HepG2 (cell line): ENCODE data around the gene ZDHHC16. TPM values are rescaled to one million over a fixed set of nuclear protein-coding genes. Genes with fewer than 3 reads are reported as not detected.

Source experiments
- FLYWCH1 ChIP-seq: sonication (generic); formaldehyde crosslinking; IDR thresholded peaks from 2 replicates; pipeline ENCODE4 v1.8.1; 2023; ENCODE audit warnings: mild to moderate bottlenecking, missing genetic modification reagents
- FOXK1 ChIP-seq: sonication (generic); formaldehyde crosslinking; IDR thresholded peaks from 2 replicates; pipeline ENCODE4 v1.4.0; 2020; ENCODE audit warnings: low read depth, missing genetic modification reagents, borderline replicate concordance
- MED1 ChIP-seq: sonication (generic); formaldehyde crosslinking; IDR thresholded peaks from 2 replicates; pipeline ENCODE4 v1.4.0; 2020; ENCODE audit warnings: missing genetic modification reagents
- MTF2 ChIP-seq: sonication (generic); formaldehyde crosslinking; IDR thresholded peaks from 2 replicates; pipeline ENCODE4 v1.5.0; 2020; ENCODE audit warnings: missing genetic modification reagents, borderline replicate concordance
- STAT5B ChIP-seq: sonication (generic); formaldehyde crosslinking; IDR thresholded peaks from 2 replicates; pipeline ENCODE4 v1.4.0; 2020; ENCODE audit warnings: missing genetic modification reagents
- ZBTB20 ChIP-seq: sonication (generic); formaldehyde crosslinking; IDR thresholded peaks from 2 replicates; pipeline ENCODE4 v1.8.1; 2023; ENCODE audit warnings: missing genetic modification reagents, low read depth, mild to moderate bottlenecking, borderline replicate concordance
- ZFP82 ChIP-seq: sonication (generic); formaldehyde crosslinking; IDR thresholded peaks from 2 replicates; pipeline ENCODE4 v1.5.1; 2020; ENCODE audit warnings: mild to moderate bottlenecking, missing genetic modification reagents, borderline replicate concordance
- ZNF510 ChIP-seq: sonication (generic); formaldehyde crosslinking; IDR thresholded peaks from 2 replicates; pipeline ENCODE4 v1.4.0; 2020; ENCODE audit warnings: low read depth, mild to moderate bottlenecking, missing genetic modification reagents
- polyA plus RNA-seq, 8 experiments: library from polyadenylated mRNA; depleted of rRNA in 3 of 8; stranded (reverse) in 7 of 8; unstranded in 1 of 8; fragments of >200 nt; fragmentation: Illumina TruSeq in 4 of 8; extraction: Trizol in 4 of 8; gene quantifications; 2 replicates each; pipeline versions ENCODE4 v1.2.1 to v1.2.3, GENCODE V29; 2011 to 2016; ENCODE audit warnings: low read depth in 4 of 8, missing spikeins in 1 of 8, mixed read lengths in 1 of 8; ENCODE audit not compliant: insufficient read depth in 1 of 8
- total RNA-seq, 5 experiments: library from RNA; depleted of rRNA; stranded (reverse); fragments of >200 nt; fragmentation: Illumina TruSeq; extraction: Trizol; gene quantifications; 2 replicates each; pipeline ENCODE4 v1.2.3, GENCODE V29; 2016; ENCODE audit warnings: low read depth in 1 of 5
- TF ChIP-seq, protein P1 (sequence below): sonication (generic); formaldehyde crosslinking; IDR thresholded peaks from 2 replicates; pipeline ENCODE4 v1.4.0; 2020; ENCODE audit warnings: mild to moderate bottlenecking, missing genetic modification reagents
- TF ChIP-seq, protein P2 (sequence below): sonication (generic); formaldehyde crosslinking; IDR thresholded peaks from 2 replicates; pipeline ENCODE4 v1.8.0; 2022; ENCODE audit warnings: missing genetic modification reagents, mild to moderate bottlenecking, inconsistent platforms, borderline replicate concordance
- TF ChIP-seq, protein P3 (sequence below), 2 experiments: fragments of 450-650 bp in 1 of 2; sonication (generic) in 1 of 2; formaldehyde crosslinking; IDR thresholded peaks; 2 replicates each; pipeline versions ENCODE4 v1.5.0 to v1.8.0; 2020 to 2022; ENCODE audit warnings: mild to moderate bottlenecking in 1 of 2, missing genetic modification reagents in 1 of 2
- TF ChIP-seq, protein P4 (sequence below): sonication (generic); formaldehyde crosslinking; IDR thresholded peaks from 2 replicates; pipeline ENCODE4 v1.5.0; 2020; ENCODE audit warnings: mild to moderate bottlenecking, missing genetic modification reagents
- TF ChIP-seq, protein P5 (sequence below): conservative IDR thresholded peaks from 2 replicates; pipeline ENCODE4 v1.6.1; 2018; ENCODE audit warnings: missing genetic modification reagents
- TF ChIP-seq, protein P6 (sequence below): IDR thresholded peaks from 2 replicates; pipeline ENCODE4 v1.4.0; 2020; ENCODE audit warnings: mild to moderate bottlenecking, missing genetic modification reagents
- TF ChIP-seq, protein P7 (sequence below): sonication (generic); formaldehyde crosslinking; IDR thresholded peaks from 2 replicates; pipeline ENCODE4 v1.4.0; 2020; ENCODE audit warnings: missing genetic modification reagents

Gene ZDHHC16
- total and polyA plus RNA-seq, 2 of the 13 experiments (the other 11 are each of a cell fraction or from before 2014, with no cell fraction given) = 40.8 to 41.8 TPM

DNA sequence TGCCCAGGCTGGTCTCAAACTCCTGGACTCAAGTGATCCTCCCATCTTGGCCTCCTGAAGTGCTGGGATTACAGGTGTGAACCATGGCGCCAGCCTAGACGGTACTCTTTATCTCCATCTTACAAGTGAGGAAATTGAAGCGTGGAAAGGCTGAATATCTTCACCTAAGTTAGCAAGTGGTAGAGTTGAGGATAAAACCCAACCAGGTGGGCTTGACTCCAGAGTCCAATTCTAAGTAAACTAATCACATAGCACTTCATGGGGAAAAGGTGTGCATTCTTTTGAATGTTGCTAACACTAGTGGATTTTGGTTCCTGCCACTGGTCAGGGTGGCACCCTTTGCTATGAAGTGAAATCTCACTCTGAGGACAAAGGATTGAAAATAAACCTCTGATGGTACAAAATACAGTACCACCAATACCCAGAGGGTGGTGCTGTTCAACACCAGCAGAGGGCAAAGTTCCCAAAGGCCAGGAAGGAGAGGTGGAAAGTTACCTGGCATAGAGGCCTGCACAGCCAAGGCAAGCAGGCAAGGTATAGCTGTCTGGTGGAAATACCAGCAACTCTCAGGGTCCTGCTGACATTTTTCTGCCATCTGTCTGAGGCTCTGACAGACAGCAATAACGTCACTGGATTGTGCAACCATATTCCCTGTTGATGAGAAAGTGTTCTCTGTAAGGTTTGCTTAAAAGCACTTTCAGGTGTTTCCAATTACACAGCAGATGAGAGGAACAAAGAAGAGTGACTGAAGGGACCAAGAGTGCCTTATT is 17.6 kb downstream of the ZDHHC16 start (continued):
- TF ChIP-seq, protein P1, sequence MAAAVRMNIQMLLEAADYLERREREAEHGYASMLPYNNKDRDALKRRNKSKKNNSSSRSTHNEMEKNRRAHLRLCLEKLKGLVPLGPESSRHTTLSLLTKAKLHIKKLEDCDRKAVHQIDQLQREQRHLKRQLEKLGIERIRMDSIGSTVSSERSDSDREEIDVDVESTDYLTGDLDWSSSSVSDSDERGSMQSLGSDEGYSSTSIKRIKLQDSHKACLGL (CRISPR knock-in tag) = no peak
- TF ChIP-seq, protein P2, sequence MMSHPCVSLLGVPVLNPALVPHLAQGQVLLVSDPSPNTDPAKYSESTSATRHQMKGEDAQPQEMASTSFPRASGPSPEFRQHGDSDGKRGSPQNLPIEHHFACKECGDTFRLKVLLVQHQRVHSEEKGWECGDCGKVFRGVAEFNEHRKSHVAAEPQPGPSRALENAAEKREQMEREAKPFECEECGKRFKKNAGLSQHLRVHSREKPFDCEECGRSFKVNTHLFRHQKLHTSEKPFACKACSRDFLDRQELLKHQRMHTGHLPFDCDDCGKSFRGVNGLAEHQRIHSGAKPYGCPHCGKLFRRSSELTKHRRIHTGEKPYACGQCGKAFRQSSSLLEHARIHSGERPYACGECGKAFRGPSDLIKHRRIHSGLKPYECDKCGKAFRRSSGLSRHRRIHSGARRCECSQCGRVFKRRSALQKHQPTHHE = no peak
- TF ChIP-seq MTF2 (CRISPR knock-in tag) (no peak), ZNF510 (CRISPR knock-in tag) (no peak), MED1 (peak; percentile 42; the same call in 1 of the 2 replicates), FLYWCH1 (no peak), ZBTB20 (CRISPR knock-in tag) (0 out of 2 replicates have a peak, but pooled peaks have one; percentile 19), ZFP82 (CRISPR knock-in tag) (no peak), FOXK1 (CRISPR knock-in tag) (0 out of 2 replicates have a peak, but pooled peaks have one; percentile 26), STAT5B (no peak)
- TF ChIP-seq, protein P3, sequence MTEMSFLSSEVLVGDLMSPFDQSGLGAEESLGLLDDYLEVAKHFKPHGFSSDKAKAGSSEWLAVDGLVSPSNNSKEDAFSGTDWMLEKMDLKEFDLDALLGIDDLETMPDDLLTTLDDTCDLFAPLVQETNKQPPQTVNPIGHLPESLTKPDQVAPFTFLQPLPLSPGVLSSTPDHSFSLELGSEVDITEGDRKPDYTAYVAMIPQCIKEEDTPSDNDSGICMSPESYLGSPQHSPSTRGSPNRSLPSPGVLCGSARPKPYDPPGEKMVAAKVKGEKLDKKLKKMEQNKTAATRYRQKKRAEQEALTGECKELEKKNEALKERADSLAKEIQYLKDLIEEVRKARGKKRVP (CRISPR knock-in tag; IDR thresholded peaks at IDR 0.05) = peak in 1 of 2 experiments; percentile 49; a peak in 1 of 4 replicates
- TF ChIP-seq, protein P4, sequence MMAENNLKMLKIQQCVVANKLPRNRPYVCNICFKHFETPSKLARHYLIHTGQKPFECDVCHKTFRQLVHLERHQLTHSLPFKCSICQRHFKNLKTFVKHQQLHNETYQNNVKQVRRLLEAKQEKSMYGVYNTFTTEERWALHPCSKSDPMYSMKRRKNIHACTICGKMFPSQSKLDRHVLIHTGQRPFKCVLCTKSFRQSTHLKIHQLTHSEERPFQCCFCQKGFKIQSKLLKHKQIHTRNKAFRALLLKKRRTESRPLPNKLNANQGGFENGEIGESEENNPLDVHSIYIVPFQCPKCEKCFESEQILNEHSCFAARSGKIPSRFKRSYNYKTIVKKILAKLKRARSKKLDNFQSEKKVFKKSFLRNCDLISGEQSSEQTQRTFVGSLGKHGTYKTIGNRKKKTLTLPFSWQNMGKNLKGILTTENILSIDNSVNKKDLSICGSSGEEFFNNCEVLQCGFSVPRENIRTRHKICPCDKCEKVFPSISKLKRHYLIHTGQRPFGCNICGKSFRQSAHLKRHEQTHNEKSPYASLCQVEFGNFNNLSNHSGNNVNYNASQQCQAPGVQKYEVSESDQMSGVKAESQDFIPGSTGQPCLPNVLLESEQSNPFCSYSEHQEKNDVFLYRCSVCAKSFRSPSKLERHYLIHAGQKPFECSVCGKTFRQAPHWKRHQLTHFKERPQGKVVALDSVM (CRISPR knock-in tag) = no peak
- TF ChIP-seq, protein P5, sequence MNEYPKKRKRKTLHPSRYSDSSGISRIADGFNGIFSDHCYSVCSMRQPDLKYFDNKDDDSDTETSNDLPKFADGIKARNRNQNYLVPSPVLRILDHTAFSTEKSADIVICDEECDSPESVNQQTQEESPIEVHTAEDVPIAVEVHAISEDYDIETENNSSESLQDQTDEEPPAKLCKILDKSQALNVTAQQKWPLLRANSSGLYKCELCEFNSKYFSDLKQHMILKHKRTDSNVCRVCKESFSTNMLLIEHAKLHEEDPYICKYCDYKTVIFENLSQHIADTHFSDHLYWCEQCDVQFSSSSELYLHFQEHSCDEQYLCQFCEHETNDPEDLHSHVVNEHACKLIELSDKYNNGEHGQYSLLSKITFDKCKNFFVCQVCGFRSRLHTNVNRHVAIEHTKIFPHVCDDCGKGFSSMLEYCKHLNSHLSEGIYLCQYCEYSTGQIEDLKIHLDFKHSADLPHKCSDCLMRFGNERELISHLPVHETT (CRISPR knock-in tag) = no peak
- TF ChIP-seq, protein P6, sequence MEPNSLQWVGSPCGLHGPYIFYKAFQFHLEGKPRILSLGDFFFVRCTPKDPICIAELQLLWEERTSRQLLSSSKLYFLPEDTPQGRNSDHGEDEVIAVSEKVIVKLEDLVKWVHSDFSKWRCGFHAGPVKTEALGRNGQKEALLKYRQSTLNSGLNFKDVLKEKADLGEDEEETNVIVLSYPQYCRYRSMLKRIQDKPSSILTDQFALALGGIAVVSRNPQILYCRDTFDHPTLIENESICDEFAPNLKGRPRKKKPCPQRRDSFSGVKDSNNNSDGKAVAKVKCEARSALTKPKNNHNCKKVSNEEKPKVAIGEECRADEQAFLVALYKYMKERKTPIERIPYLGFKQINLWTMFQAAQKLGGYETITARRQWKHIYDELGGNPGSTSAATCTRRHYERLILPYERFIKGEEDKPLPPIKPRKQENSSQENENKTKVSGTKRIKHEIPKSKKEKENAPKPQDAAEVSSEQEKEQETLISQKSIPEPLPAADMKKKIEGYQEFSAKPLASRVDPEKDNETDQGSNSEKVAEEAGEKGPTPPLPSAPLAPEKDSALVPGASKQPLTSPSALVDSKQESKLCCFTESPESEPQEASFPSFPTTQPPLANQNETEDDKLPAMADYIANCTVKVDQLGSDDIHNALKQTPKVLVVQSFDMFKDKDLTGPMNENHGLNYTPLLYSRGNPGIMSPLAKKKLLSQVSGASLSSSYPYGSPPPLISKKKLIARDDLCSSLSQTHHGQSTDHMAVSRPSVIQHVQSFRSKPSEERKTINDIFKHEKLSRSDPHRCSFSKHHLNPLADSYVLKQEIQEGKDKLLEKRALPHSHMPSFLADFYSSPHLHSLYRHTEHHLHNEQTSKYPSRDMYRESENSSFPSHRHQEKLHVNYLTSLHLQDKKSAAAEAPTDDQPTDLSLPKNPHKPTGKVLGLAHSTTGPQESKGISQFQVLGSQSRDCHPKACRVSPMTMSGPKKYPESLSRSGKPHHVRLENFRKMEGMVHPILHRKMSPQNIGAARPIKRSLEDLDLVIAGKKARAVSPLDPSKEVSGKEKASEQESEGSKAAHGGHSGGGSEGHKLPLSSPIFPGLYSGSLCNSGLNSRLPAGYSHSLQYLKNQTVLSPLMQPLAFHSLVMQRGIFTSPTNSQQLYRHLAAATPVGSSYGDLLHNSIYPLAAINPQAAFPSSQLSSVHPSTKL = peak; percentile 53; the same call in 1 of the 2 replicates
- TF ChIP-seq, protein P7, sequence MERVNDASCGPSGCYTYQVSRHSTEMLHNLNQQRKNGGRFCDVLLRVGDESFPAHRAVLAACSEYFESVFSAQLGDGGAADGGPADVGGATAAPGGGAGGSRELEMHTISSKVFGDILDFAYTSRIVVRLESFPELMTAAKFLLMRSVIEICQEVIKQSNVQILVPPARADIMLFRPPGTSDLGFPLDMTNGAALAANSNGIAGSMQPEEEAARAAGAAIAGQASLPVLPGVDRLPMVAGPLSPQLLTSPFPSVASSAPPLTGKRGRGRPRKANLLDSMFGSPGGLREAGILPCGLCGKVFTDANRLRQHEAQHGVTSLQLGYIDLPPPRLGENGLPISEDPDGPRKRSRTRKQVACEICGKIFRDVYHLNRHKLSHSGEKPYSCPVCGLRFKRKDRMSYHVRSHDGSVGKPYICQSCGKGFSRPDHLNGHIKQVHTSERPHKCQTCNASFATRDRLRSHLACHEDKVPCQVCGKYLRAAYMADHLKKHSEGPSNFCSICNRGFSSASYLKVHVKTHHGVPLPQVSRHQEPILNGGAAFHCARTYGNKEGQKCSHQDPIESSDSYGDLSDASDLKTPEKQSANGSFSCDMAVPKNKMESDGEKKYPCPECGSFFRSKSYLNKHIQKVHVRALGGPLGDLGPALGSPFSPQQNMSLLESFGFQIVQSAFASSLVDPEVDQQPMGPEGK = no peak
